ENCODE measurements around the gene PGBD1.
"Not testable (repeated sequence)": the region's sequence is repeated elsewhere in the genome, so short reads cannot be mapped to it uniquely, and the experiment has no call there.

PGBD1 gene

GRCh38 chr6:28267695-28268059 lies 13.7 kb upstream of the PGBD1 start:
- no peak for DNase-seq (ENCODE audit: low spot score)

- no peak for DNase-seq (ENCODE audit: low spot score)
Observed at GRCh38 chr6:28269492-28269891, 11.9 kb upstream of the PGBD1 start.

DNA sequence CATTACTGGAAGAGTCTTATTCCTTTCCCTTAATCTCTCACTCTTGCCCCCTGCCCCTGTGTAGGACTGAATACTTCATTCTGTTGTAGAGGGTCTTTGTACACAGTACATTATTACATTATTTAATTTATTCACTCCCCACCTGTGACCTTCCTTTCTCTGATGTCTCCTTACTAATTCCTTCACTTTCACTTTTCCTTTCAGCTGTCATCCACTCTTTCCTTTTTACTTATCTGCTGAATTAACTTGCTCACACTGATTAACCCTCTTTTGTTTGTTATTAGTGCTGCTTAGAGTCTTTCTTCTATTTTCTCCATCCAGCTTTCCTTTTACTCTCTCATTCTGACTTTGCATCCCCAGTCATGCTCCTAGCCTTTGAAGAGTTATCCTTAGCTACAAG lies 6.5 kb upstream of the PGBD1 start:
- no peak for DNase-seq (ENCODE audit: low spot score)

DNA sequence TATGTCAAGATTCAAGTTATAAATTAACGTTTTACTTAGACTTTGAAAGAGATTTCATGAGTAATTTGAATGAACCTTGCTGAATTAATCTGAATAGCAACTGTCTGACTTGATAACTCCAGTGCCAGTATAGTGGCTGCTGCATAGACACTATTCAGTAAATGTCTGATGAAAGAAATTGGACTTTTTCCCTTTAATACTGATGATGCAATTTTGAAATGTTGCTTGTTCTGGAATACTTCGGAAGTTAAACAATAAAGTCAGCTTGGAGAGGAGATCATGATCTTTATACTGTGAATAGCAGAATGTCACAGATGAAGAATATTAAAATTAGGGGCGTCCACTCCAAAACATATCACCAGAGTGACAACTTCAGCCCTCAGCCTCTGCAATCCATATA lies 3.6 kb upstream of the PGBD1 start:
- DNase-seq (ENCODE audit: low spot score), result no peak

DNA sequence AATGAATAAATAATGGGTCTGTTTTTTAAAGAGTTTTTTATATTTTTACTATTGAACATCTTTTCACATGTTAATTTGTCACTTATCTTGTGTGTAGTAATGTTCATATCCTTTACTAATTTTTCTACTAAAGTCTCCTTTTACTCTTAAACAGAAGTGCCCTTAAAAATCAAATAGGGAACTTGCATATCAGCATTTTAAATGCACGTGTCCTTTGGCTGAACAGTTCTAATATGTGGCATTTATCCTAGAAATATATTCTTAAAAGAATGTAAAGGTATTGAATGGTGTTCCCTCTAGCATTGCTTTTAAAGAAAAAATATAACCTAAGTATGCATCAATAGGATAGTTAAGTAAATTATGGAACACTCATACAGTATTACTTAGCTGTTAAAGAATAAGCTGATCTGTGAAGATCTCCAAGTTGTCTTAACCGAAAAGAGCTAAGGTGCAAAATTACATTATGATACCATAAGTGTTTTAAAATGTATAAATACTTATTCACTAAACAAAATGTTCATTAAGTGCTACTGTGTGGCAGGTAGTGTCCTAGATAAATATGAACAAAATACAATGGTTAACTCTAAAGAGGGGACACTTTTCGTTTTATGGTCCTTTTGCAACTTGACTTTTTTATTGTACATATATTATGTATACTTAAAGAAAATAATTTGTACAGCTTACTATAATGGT lies 631 bp upstream of the PGBD1 start:
- DNase-seq (ENCODE audit: low spot score), result no peak

- DNase-seq (ENCODE audit: low spot score), result no peak
Observed at GRCh38 chr6:28282926-28283325, 1.6 kb downstream of the PGBD1 start.

DNA sequence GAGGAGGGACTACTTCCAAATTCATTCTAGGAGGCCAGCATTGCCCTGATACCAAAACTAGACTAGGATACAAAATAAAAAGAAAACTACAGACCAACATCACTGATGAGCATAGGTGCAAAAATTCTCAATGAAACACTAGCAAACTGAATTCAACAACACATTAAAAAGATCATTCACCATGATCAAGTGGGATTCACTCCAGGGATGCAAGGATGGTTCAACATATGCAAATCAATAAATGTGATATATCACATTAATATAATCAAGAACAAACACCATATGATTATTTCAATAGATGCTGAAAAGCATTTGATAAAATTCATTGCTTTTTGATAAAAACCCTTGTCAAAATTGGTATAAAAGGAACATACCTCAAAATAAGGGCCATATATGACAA lies 10.2 kb downstream of the PGBD1 start:
- no peak for DNase-seq (ENCODE audit: low spot score)

- DNase-seq (ENCODE audit: low spot score), result no peak
Observed at GRCh38 chr6:28295326-28295725, 14.0 kb downstream of the PGBD1 start.

DNA sequence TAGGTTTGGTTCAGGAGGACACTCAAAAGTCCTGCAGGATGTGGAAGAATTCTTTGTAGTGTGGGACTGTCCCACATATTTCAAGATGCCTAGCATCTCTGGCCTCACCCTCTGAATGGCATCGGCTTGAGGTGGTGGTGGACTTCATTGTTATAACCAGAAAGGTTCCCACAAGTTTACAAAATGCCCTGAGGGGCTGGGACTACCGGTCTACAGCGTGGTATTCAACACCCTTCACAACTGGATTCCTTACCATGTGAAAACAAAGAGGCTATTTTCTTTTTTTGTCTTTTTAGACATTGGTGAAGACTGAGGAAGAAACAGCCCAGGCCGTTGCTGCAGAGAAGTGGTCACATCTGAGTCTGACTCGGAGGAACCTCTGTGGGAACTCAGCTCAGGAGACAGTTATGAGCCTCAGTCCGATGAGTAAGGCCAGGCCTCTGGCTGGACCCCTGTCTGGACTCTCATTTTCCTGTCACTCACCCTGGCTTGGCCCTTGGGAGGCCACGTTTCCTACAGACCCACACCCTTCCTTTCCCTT lies 15.2 kb downstream of the PGBD1 start:
- no peak for DNase-seq (ENCODE audit: low spot score)

DNA sequence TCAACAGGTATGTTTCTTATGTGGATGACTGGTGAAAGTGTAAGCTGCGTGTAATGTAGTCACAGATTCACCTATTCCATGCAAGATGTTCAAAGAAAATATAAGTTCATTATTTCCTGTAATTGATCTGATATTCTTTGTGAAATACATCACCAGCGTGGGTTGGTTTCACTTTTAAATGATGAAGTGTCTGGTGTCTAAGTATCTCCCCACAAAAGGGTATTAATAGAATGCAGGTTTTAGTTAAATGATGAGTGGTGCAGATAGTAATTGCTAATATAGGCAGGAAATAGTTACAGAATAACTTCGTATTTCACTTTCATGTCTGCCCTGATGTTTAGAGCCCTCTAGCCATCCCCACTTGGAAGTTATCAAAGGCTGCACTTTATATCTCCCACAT lies 22.2 kb downstream of the PGBD1 start:
- no peak for DNase-seq (ENCODE audit: low spot score)

- not testable (repeated sequence) for DNase-seq (ENCODE audit: low spot score)
Observed at GRCh38 chr6:28306363-28306762, 25.0 kb downstream of the PGBD1 start.

DNA sequence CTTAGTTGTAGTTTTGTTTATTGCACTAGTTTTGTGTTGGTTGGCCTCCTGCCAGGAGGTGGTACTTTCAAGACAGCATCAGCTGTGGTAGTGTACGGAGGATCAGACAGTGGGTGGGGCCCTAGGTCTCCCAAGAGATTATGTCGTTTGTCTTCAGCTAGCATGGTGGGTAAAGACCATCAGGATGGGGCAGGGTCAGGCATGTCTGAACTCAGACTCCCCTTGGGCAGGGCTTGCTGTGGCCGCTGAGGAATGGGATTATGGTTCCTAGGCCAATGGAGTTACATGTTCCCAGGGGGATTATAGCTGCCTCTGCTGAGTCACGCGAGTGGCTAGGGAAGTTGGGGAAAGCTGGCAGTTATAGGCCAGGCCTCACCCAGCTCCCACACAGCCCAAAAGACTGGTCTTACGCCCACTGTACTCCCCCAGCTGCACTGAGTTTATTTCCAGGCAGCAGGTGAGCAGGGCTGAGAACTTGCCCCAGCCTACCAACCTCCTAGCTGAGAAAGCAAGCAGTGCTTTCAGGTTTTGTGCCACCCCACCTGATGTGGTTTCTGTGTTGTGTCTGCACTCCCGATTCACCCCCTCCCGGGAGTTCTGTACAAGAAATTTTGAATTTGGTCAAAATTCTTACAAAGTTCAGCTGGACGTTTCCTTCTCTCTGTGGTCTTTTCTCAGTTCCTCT lies 29.9 kb downstream of the PGBD1 start:
- DNase-seq (ENCODE audit: low spot score), result no peak

DNA sequence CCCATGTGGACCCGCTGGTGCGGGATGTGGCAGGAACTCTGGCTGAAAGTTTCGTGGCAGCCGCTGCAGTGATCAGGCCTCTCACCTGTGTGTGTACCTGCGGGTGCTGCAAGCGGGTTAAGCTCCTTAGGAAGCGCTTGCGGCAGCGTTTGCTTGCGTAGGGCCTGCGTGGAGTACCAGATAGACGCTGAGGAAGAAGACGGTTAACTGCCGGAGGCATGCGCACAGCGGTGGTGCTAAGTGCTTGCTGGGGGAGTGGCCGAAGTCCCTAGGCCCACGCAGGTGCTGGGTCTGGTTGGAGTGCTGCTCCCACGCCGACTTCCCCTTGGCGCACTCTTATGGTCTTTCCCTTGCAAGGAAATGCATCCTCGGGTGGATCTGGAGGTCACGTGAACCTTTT lies 31.6 kb downstream of the PGBD1 start:
- DNase-seq (ENCODE audit: low spot score), result no peak

DNA sequence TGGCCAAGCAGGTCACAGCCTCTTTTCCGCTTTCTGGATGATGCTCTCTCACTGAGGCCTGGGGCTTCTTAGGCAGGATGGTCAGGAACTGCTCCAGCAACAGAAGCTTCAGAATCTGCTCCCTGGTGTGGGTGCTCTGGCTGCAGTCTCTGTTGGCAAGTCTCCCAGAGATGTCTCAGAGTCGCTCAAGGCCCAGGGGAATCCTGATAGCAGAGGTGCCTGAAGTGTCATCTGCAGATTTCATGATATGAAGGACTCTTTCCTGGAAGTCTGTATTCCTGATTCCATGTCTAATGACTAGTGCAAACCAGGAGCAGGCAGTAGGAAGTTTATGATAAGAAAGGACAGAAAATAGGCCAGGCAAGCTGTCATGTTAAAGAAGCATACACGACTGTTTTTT lies 34.3 kb downstream of the PGBD1 start:
- no peak for DNase-seq (ENCODE audit: low spot score)

- not testable (repeated sequence) for DNase-seq (ENCODE audit: low spot score)
Observed at GRCh38 chr6:28317866-28318265, 36.5 kb downstream of the PGBD1 start.

- DNase-seq (ENCODE audit: low spot score), result no peak
Observed at GRCh38 chr6:28322661-28323060, 41.3 kb downstream of the PGBD1 start.

GRCh38 chr6:28323813-28324424 lies 42.5 kb downstream of the PGBD1 start:
- DNase-seq (ENCODE audit: low spot score), result no peak

DNA sequence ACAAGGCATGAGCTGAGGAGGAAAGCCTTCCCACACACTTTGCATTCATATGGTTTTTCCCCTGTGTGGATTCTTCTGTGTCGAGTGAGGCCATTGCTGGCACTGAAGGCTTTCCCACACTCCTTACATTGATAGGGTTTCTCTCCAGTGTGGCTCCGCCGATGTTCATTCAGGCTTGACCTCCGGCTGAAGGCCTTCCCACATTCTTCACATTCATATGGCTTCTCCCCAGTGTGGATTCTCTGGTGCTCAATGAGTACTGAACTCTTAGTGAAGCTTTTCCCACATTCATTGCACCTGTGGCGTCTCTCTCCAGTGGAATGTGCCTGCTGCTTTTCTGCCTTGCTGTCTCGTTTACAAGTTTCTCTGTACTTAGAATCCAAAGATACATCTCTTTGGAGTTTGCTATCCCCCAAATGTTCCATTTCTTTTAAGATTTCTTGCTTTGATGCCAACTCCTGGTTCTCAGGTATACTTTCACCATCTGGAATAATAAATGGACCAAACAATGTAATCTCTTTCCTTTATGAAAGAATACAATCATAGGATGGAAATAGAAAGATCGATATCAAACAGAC lies 45.1 kb downstream of the PGBD1 start:
- DNase-seq (ENCODE audit: low spot score), result no peak

GRCh38 chr6:28330041-28330440 lies 48.7 kb downstream of the PGBD1 start:
- DNase-seq (ENCODE audit: low spot score), result no peak

DNA sequence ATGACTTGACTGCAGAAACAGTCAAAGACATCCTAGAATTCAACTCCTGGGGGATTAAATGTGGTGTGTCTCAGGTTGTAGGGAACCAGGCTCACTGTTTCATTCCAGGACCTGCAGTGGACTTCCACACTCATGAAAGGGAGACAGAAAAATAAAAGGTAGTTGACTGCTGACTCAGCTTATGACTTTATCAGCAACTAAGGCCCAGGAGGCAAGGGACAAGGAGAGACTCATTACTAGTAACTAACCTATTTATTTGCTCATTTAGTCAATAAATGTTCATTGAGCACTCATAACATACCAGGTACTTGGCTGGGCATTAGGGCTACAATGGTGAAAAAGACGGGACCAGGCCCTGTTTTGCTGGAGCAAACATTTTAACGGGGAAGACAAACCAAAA lies 51.7 kb downstream of the PGBD1 start:
- DNase-seq (ENCODE audit: low spot score), result no peak

DNA sequence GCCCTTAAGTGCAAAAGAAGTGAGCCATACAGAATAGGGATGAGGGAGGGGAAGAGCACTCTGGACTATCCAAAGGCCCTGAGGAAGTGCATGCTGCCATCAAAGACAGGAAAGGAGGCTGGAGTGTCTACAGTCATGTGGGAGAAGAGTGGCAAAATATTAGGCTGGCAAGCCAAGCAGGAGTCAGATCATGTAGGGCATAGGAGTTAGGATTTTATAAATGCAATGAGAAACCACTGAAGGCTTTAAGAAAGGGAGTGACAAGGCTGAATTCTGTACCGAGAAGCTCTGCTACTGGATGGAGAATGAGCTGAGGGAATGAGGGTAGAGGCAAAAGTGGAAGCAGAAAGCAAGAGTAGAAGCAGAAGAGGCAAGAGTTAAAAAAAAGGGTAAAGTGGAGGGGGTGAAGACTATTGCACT lies 52.2 kb downstream of the PGBD1 start:
- DNase-seq (ENCODE audit: low spot score), result no peak

DNA sequence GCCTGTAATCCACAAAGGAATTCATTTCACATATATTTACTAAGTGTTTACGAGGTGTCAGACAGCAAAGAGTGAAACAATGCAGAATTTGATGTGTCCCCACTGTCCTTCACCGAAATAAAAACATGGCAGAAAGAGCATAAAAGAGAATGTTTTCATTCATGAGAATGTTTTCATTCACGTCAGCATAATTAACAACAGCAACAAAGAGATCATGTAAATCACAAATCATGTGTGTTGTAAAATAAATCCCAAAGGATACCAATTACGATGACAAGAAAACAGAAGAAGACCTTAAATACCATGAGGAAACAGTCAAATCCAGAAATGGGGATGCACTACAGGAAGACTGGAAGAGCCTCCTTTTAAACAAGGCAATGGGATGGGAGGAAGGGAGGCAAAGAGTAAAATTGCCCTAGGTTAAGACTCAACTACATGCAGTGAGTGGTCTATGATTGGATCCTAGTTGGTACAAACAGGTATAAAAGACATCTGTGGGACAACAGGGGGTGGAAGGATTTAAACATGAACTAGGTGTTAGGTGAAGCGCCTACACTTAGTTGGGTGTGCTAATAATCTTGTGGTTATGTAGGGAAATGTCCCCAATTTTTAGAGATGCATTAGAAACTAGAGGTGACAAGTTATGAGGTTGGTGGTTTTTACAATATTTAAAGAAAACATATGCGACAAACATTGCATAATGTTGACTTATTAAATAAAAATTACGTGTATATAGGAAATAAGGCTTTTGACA lies 53.1 kb downstream of the PGBD1 start:
- DNase-seq (ENCODE audit: low spot score), result no peak

Measured in HuH-7.5 (cell line).